GM12801 (cell line): ENCODE results near the gene FOXP1.

Source experiments
- TF ChIP-seq, protein P1 (sequence below): IDR thresholded peaks from one replicate; pipeline ENCODE4 v1.5.1; 2011; ENCODE audit warnings: control low read depth; ENCODE audit not compliant: insufficient read length; ENCODE audit errors: extremely low read depth

The FOXP1 gene

DNA sequence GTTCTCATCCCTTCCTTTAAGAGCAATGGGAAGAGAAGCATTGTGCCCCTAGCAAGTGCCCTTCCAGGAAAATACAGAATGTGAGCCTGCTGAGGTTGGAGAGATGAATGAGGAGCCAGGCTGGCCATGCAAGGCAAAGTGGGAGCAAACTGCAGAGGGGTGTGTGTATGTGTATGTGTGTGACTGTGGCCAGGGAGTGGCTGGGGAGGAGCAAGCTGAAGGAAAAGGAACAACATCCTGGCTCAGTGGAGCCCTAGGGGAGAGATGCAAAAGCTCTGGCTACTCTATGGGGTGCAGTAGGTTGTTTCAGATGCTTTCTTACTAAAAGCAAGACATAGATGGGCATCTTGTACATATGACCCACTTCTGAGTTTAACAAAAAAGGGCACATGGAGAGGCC, 20.6 kb downstream of the FOXP1 start:
- TF ChIP-seq, protein P1, sequence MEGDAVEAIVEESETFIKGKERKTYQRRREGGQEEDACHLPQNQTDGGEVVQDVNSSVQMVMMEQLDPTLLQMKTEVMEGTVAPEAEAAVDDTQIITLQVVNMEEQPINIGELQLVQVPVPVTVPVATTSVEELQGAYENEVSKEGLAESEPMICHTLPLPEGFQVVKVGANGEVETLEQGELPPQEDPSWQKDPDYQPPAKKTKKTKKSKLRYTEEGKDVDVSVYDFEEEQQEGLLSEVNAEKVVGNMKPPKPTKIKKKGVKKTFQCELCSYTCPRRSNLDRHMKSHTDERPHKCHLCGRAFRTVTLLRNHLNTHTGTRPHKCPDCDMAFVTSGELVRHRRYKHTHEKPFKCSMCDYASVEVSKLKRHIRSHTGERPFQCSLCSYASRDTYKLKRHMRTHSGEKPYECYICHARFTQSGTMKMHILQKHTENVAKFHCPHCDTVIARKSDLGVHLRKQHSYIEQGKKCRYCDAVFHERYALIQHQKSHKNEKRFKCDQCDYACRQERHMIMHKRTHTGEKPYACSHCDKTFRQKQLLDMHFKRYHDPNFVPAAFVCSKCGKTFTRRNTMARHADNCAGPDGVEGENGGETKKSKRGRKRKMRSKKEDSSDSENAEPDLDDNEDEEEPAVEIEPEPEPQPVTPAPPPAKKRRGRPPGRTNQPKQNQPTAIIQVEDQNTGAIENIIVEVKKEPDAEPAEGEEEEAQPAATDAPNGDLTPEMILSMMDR: no peak

DNA sequence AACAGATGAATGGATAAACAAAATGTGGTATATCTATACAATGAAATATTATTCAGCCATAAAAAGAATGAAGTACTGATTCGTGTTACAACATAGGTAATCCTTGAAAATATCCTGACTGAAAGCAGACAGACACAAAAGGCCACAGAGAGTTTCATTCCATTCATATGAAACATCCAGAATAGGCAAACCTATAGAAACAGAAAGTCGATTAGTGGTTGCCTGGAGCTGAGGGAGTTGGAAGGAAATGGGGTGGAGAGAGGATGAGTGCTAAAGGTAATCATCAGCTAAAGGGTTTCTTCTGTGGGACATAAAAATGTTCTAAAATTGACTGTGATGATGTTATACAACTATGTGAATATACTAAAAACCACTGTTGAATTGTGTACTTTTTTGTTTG, 22.9 kb downstream of the FOXP1 start:
- TF ChIP-seq, protein P1: no peak

DNA sequence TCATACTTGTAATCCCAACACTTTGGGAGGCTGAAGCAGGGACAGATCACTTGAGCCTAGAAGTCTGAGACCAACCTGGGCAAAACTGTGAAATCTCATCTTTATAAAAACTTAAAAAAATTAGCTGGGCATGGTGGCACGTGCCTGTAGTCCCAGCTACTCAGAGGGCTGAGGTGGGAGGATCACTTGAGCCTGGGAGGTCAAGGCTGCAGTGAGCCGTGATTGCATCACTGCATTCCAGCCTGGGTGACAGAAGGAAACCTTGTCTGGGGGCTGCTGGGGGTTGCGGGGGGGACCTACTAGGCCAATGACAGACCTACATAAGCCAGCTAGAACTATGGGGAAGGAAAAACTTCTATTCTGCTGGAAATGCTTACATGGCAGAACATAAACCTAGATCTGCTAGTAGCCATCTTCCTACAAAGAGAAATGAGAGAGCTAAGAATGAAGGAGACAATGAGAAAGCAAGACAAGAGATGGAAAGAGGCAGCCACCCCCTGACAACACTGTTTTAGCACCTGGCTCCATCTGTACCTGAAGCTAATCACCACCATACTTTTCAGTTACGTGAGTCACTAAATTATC, 23.9 kb downstream of the FOXP1 start:
- TF ChIP-seq, protein P1: no peak

DNA sequence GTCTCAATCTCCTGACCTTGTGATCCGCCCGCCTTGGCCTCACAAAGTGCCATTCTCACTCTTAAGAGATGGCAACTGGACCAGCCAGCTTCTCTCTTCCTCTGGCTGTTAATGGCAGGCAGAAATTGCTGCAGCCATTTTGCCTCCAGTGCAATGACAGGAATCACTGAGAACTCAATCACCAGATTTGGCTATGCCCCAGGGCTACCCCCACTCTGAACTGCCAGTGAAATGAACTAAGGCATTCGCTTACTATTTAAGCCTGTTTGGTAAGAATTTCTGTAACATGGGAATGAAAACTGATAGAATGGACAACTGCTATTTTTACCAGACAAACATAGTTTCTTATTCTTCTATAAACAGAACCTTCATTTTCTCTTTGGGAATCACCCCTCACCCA, 24.5 kb downstream of the FOXP1 start:
- TF ChIP-seq, protein P1: no peak

DNA sequence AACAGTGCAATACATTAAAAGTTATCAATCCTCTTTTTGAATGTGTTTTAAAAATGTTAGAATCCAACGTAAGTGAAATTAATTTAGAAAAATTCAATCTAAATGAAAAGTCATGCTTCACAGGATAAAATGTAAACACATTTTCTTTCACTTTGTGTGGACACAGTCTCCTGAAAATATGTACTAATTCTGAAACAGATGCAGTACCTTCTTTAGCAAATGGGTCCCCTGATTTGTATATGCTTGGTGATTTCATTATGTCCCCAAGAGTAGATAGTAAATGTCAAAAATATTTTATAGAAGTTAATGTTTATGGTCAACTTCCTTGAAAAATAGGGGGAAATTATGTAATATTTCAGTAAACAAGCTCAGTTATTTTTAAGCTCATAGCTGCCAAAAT, 28.9 kb downstream of the FOXP1 start:
- TF ChIP-seq, protein P1: no peak

DNA sequence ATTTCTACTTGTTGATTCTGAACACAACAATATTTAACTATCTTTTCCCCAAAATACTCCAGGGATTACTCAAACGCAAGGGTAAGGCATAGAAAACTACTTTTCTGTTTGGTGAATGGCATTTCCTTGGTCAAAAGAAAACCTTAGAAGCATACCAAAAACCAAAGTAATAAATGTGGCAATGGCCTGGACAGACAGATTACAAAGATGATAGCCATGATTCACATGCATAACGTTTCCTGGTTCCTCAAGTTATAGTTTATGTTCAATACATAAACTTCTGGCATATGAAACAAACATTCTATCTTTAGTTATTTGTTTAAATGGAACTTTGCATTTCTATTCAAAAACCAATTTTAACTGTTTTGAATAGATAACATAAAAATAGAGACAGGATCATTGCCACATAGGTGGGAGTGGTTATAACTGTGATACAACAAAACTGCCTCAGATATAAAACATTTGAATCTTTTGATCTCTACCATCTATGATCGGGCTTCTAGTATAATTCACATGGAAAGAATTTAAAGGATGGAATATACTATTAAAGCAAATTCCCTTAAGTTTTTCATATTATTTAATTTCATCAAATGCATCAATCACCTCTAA, 32.1 kb downstream of the FOXP1 start:
- TF ChIP-seq, protein P1: no peak

DNA sequence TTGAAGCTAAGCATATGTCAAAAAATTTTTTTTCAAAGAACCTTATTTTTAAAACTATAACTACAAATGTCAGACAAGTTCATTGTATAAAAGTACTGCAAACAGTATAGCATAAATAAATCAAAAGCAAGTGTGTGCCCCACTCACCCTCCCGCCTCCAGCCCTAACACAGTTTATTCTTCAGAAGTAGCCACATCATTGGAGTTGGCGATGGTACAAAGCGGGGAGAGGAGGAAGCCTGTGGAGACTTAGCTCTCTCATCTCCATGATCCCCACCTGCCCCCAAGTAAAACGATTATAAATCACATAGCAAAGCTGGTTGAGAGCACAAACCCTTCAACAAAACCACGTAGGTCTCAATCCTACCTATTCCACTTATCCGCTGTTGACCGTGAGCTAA, 33.6 kb downstream of the FOXP1 start:
- TF ChIP-seq, protein P1: no peak
